GM12878 (cell line): ENCODE results near the gene DDRGK1.

ENCODE experiments used
- CTCF ChIP-seq, 3 experiments: IDR thresholded peaks in 2 of 3; conservative IDR thresholded peaks in 1 of 3; 2 replicates each; pipeline ENCODE4 v1.5.1; 2011; ENCODE audit warnings: low read depth in 3 of 3, low read length in 3 of 3, mild to moderate bottlenecking in 3 of 3, control low read depth in 2 of 3, moderate library complexity in 2 of 3, inconsistent platforms in 1 of 3, mixed read lengths in 1 of 3; ENCODE audit not compliant: control insufficient read depth in 2 of 3, insufficient read depth in 1 of 3; ENCODE audit errors: extremely low read depth in 1 of 3
- FOS ChIP-seq: IDR thresholded peaks from 3 replicates; pipeline ENCODE4 v1.6.1; 2011; ENCODE audit warnings: borderline replicate concordance; ENCODE audit not compliant: insufficient read length; ENCODE audit errors: extremely low read depth
- ZNF592 ChIP-seq: fragments of 450-650 bp; IDR thresholded peaks from 2 replicates; pipeline ENCODE4 v1.6.1; 2017; ENCODE audit warnings: mild to moderate bottlenecking, moderate library complexity

- TF ChIP-seq FOS (no peak), CTCF (IDR thresholded peaks at IDR 0.05 in 2 of 3, conservative IDR thresholded peaks at IDR 0.05 in 1 of 3; ENCODE audit: control insufficient read depth in 2 of 3, extremely low read depth in 1 of 3, insufficient read depth in 1 of 3, low read depth in 3 of 3, low read length in 3 of 3) (no peak), ZNF592 (no peak)
Measured at GRCh38 chr20:3174442-3175261, 29.8 kb downstream of the DDRGK1 start.
